H9 (cell line): Measurements from ENCODE around the gene HBS1L. TPM values are rescaled to one million over a fixed set of nuclear protein-coding genes. Genes with fewer than 3 reads are reported as not detected.

Experiments used
- DNase-seq: peaks from one replicate; pipeline ENCODE4 v3.0.0-alpha.2; 2017
- H2AFZ ChIP-seq: one replicate; pipeline ENCODE4 v1.6.1; 2013; ENCODE audit warnings: mild to moderate bottlenecking, low read length, control low read depth, moderate library complexity
- H2AK5ac ChIP-seq: 2 replicates; pipeline ENCODE4 v1.6.1; 2013; ENCODE audit warnings: low read length, control low read depth, mixed read lengths; ENCODE audit not compliant: insufficient read length
- H2BK120ac ChIP-seq: one replicate; pipeline ENCODE4 v1.6.1; 2013; ENCODE audit warnings: low read depth, mild to moderate bottlenecking, low read length, control low read depth, inconsistent platforms; ENCODE audit not compliant: poor library complexity, severe bottlenecking
- H2BK12ac ChIP-seq: 2 replicates; pipeline ENCODE4 v1.6.1; 2013; ENCODE audit warnings: low read length, control low read depth, mixed read lengths, low read depth; ENCODE audit not compliant: insufficient read length
- H2BK15ac ChIP-seq: 2 replicates; pipeline ENCODE4 v1.6.1; 2013; ENCODE audit warnings: low read depth, low read length, control low read depth
- H2BK20ac ChIP-seq: one replicate; pipeline ENCODE4 v1.6.1; 2013; ENCODE audit warnings: low read depth, mild to moderate bottlenecking, low read length, control low read depth, inconsistent platforms; ENCODE audit not compliant: poor library complexity, severe bottlenecking
- H2BK5ac ChIP-seq: 2 replicates; pipeline ENCODE4 v1.6.1; 2013; ENCODE audit warnings: low read length, control low read depth, mixed read lengths; ENCODE audit not compliant: insufficient read length
- H3K14ac ChIP-seq: 2 replicates; pipeline ENCODE4 v1.6.1; 2013; ENCODE audit warnings: low read length, control low read depth; ENCODE audit not compliant: insufficient read depth
- H3K18ac ChIP-seq: 2 replicates; pipeline ENCODE4 v1.6.1; 2013; ENCODE audit warnings: low read depth, mild to moderate bottlenecking, mixed read lengths, low read length, control low read depth; ENCODE audit not compliant: insufficient read length
- H3K23ac ChIP-seq: 2 replicates; pipeline ENCODE4 v1.6.1; 2013; ENCODE audit warnings: low read length, control low read depth, mixed read lengths, low read depth; ENCODE audit not compliant: insufficient read length
- H3K23me2 ChIP-seq: 2 replicates; pipeline ENCODE4 v1.6.1; 2013; ENCODE audit warnings: low read depth, mild to moderate bottlenecking, mixed read lengths, low read length, control low read depth; ENCODE audit not compliant: insufficient read length, poor library complexity, severe bottlenecking
- H3K27ac ChIP-seq: 2 replicates; pipeline ENCODE4 v1.5.1; 2013; ENCODE audit warnings: low read length, control low read depth, mixed read lengths, low read depth; ENCODE audit not compliant: insufficient read length
- H3K27me3 ChIP-seq: 2 replicates; pipeline ENCODE4 v1.6.1; 2013; ENCODE audit warnings: low read length, control low read depth, inconsistent platforms; ENCODE audit not compliant: insufficient read depth
- H3K4ac ChIP-seq: 2 replicates; pipeline ENCODE4 v1.6.1; 2013; ENCODE audit warnings: low read depth, mild to moderate bottlenecking, control low read depth, inconsistent platforms, low read length, moderate library complexity
- H3K4me1 ChIP-seq: 2 replicates; pipeline ENCODE4 v1.6.1; 2013; ENCODE audit warnings: low read length, control low read depth, inconsistent platforms; ENCODE audit not compliant: insufficient read depth
- H3K4me2 ChIP-seq: 2 replicates; pipeline ENCODE4 v1.6.1; 2013; ENCODE audit warnings: low read length, control low read depth, mixed read lengths; ENCODE audit not compliant: insufficient read length, insufficient read depth
- H3K56ac ChIP-seq: 2 replicates; pipeline ENCODE4 v1.6.1; 2013; ENCODE audit warnings: low read depth, mild to moderate bottlenecking, mixed read lengths, low read length, control low read depth; ENCODE audit not compliant: insufficient read length
- H3K79me1 ChIP-seq: 2 replicates; pipeline ENCODE4 v1.6.1; 2013; ENCODE audit warnings: low read depth, mild to moderate bottlenecking, moderate library complexity, low read length, control low read depth, inconsistent platforms; ENCODE audit not compliant: insufficient read depth, poor library complexity, severe bottlenecking
- H3K79me2 ChIP-seq: 2 replicates; pipeline ENCODE4 v1.6.1; 2013; ENCODE audit warnings: low read length, control low read depth, inconsistent platforms; ENCODE audit not compliant: insufficient read depth
- H3K9ac ChIP-seq: 2 replicates; pipeline ENCODE4 v1.6.1; 2013; ENCODE audit warnings: low read length, control low read depth, mixed read lengths; ENCODE audit not compliant: insufficient read length; ENCODE audit errors: extremely low read depth
- H3K9me3 ChIP-seq: one replicate; pipeline ENCODE4 v1.6.1; 2013; ENCODE audit warnings: low read depth, low read length, inconsistent platforms; ENCODE audit not compliant: control insufficient read depth
- H3T11ph ChIP-seq: one replicate; pipeline ENCODE4 v1.6.1; 2013; ENCODE audit warnings: mild to moderate bottlenecking, low read length, control low read depth, inconsistent platforms
- H4K20me1 ChIP-seq: one replicate; pipeline ENCODE4 v1.6.1; 2013; ENCODE audit not compliant: control insufficient read depth, insufficient read length, insufficient read depth
- H4K5ac ChIP-seq: 2 replicates; pipeline ENCODE4 v1.6.1; 2013; ENCODE audit warnings: low read depth, mild to moderate bottlenecking, mixed read lengths, low read length, control low read depth; ENCODE audit not compliant: insufficient read length
- H4K8ac ChIP-seq: replicated peaks from 2 replicates; pipeline ENCODE4 v1.6.1; 2013; ENCODE audit warnings: low read length, control low read depth, mixed read lengths, low read depth; ENCODE audit not compliant: insufficient read length
- H4K91ac ChIP-seq: 2 replicates; pipeline ENCODE4 v1.6.1; 2013; ENCODE audit warnings: low read depth, mild to moderate bottlenecking, moderate library complexity, mixed read lengths, low read length, control low read depth; ENCODE audit not compliant: insufficient read length
- H3K27ac Mint-ChIP-seq, 3 experiments: 2 replicates in 2 of 3; 3 replicates in 1 of 3; pipeline ENCODE4 v1.8.0; 2020 to 2021; ENCODE audit warnings: mixed read lengths in 3 of 3, mild to moderate bottlenecking in 1 of 3, moderate library complexity in 1 of 3
- H3K27me3 Mint-ChIP-seq: 2 replicates; pipeline ENCODE4 v1.8.0; 2021; ENCODE audit warnings: low read depth, mild to moderate bottlenecking, moderate library complexity, mixed read lengths
- H3K36me3 Mint-ChIP-seq, 3 experiments: 2 replicates in 2 of 3; 3 replicates in 1 of 3; pipeline ENCODE4 v1.8.0; 2020 to 2021; ENCODE audit warnings: low read depth in 3 of 3, mixed read lengths in 3 of 3; ENCODE audit not compliant: insufficient read depth in 1 of 3
- H3K4me1 Mint-ChIP-seq, 2 experiments: 2 replicates each; pipeline ENCODE4 v1.8.0; 2020; ENCODE audit warnings: mixed read lengths in 2 of 2
- H3K4me3 Mint-ChIP-seq, 2 experiments: 2 replicates in 1 of 2; 3 replicates in 1 of 2; pipeline ENCODE4 v1.8.0; 2020 to 2021; ENCODE audit warnings: mild to moderate bottlenecking in 2 of 2, mixed read lengths in 2 of 2, moderate library complexity in 1 of 2
- H3K9me3 Mint-ChIP-seq, 2 experiments: 2 replicates in 1 of 2; 3 replicates in 1 of 2; pipeline ENCODE4 v1.8.0; 2020; ENCODE audit warnings: mild to moderate bottlenecking in 2 of 2, mixed read lengths in 2 of 2, moderate library complexity in 1 of 2
- CTCF ChIP-seq: fragments of 200-600 bp; sonication (generic); conservative IDR thresholded peaks from 3 replicates; pipeline ENCODE4 v1.8.0; 2021; ENCODE audit warnings: antibody characterized with exemption, mild to moderate bottlenecking
- WGBS: extraction: QIAGEN DNeasy Blood & Tissue Kit; methylation state at CpG from one replicate; pipeline ENCODE4 v1.1.7; 2013; ENCODE audit warnings: missing lambda C conversion rate, low lambda C conversion rate, mixed read lengths; ENCODE audit not compliant: insufficient read length; ENCODE audit errors: extremely low coverage; 5-methylcytosine and 5-hydroxymethylcytosine counted together
- total RNA-seq: library from RNA; stranded (reverse); gene quantifications from 2 replicates; pipeline ENCODE4 v1.2.1, GENCODE V29; 2021

Gene HBS1L
- total RNA-seq, 1 experiment from 2014 or later, result 110 TPM

DNA sequence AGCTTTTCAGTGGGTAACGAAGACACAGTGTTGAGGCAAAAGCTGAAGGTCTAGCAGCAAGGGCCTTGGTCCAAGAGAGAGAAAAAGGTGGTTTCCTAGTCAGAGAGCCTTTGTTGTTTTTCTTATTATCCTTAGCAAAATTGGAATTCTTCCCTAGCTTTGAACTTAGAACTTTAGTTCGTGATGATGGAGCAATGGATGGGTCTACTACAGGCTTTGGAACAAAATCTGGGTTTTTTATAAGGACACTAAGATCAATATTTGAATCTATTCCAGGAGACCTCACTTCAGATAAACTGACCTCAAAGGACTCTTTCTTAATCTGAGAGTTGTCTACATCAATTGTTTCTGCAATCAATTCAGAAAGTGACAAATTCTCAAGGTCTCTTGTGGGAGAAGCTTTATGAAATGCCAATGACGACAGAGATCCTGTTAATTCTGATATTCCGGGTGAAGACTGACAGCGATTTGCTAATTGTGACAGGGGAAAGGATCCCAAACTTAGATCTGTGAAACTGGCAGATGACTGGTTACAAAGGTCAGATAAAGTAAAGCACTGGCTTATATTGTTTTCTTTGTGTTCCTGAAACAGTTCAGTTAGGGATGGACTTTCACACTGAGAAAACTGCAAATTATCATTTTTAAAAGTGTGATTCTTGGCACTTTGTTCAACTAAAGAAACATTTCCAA, 17.7 kb downstream of the HBS1L start:
- no peaks in the 10 kb centered on the region for H3K79me2 ChIP-seq
- no peak overlapping the region for H4K91ac ChIP-seq
- no peaks in the 10 kb centered on the region for H3K27me3 ChIP-seq
- H2BK20ac ChIP-seq, result no peak overlapping the region
- no peak overlapping the region for H2BK12ac ChIP-seq
- no peaks in the 10 kb centered on the region for H3K9me3 ChIP-seq
- H3K36me3 Mint-ChIP-seq, result peaks cover 12 to 42% (median 40%) of the 10 kb centered on the region in 3 experiments; a peak in 6 of 7 replicates
- no peak overlapping the region for H2BK5ac ChIP-seq
- no peak overlapping the region for H3K27ac Mint-ChIP-seq
- no peaks in the 10 kb centered on the region for H4K20me1 ChIP-seq
- no peak overlapping the region for H3K27ac ChIP-seq
- no peaks in the 10 kb centered on the region for H3K9me3 Mint-ChIP-seq
- H3K4me1 ChIP-seq, result no peaks in the 10 kb centered on the region
- H3K4me2 ChIP-seq, result no peak overlapping the region
- no peak overlapping the region for H3K18ac ChIP-seq
- H3K4me3 Mint-ChIP-seq, result no peak overlapping the region
- H3K27me3 Mint-ChIP-seq, result no peaks in the 10 kb centered on the region
- no peaks in the 10 kb centered on the region for H3K23me2 ChIP-seq
- no peak for TF ChIP-seq CTCF
- H3K79me1 ChIP-seq, result no peaks in the 10 kb centered on the region
- H2BK120ac ChIP-seq, result no peak overlapping the region
- H3K4me1 Mint-ChIP-seq, result no peaks in the 10 kb centered on the region
- H4K8ac ChIP-seq, result no peak overlapping the region
- no peak overlapping the region for H2AFZ ChIP-seq
- no peak overlapping the region for H3T11ph ChIP-seq
- H3K9ac ChIP-seq, result no peak overlapping the region
- no CpG with 5 or more reads among the region's 5 CpGs for WGBS
- H2AK5ac ChIP-seq, result no peak overlapping the region
- H2BK15ac ChIP-seq, result no peak overlapping the region
- H3K56ac ChIP-seq, result no peak overlapping the region
- no peak overlapping the region for H3K4ac ChIP-seq
- no peak overlapping the region for H3K23ac ChIP-seq
- no peak overlapping the region for H4K5ac ChIP-seq
- DNase-seq, result no peak
- no peak overlapping the region for H3K14ac ChIP-seq
